NT2/D1 (cell line): Measurements from ENCODE around the gene SLC43A3.
"Not testable (repeated sequence)": the region's sequence is repeated elsewhere in the genome, so short reads cannot be mapped to it uniquely, and the experiment has no call there.

Experiments used
- DNase-seq: peaks from one replicate; pipeline ENCODE4 v3.0.0-alpha.2; 2011; ENCODE audit warnings: low read depth, low spot score
- H3K27me3 ChIP-seq: 2 replicates; pipeline ENCODE4 v1.6.0; 2011; ENCODE audit warnings: mild to moderate bottlenecking; ENCODE audit not compliant: insufficient read length, insufficient read depth
- H3K36me3 ChIP-seq: 2 replicates; pipeline ENCODE4 v1.6.1; 2011; ENCODE audit warnings: mild to moderate bottlenecking, low read length, mixed read lengths; ENCODE audit not compliant: insufficient read depth, insufficient read length
- H3K4me1 ChIP-seq: 2 replicates; pipeline ENCODE4 v1.5.1; 2011; ENCODE audit not compliant: insufficient read depth, insufficient read length
- H3K4me3 ChIP-seq: 2 replicates; pipeline ENCODE4 v1.5.1; 2011; ENCODE audit warnings: low read depth; ENCODE audit not compliant: insufficient read length
- H3K9ac ChIP-seq: 2 replicates; pipeline ENCODE4 v1.6.0; 2011; ENCODE audit warnings: low read depth; ENCODE audit not compliant: insufficient read length
- H3K9me3 ChIP-seq: 2 replicates; pipeline ENCODE4 v1.5.1; 2011; ENCODE audit warnings: mild to moderate bottlenecking, low read length; ENCODE audit not compliant: insufficient read depth
- SUZ12 ChIP-seq: IDR thresholded peaks from 2 replicates; pipeline ENCODE4 v1.6.1; 2011; ENCODE audit not compliant: insufficient read length, insufficient read depth; ENCODE audit errors: extremely low read depth
- YY1 ChIP-seq: IDR thresholded peaks from 2 replicates; pipeline ENCODE4 v1.6.1; 2011; ENCODE audit not compliant: insufficient read length, insufficient read depth
- ZNF274 ChIP-seq: IDR thresholded peaks from 2 replicates; pipeline ENCODE4 v1.6.1; 2011; ENCODE audit warnings: mild to moderate bottlenecking, low read depth, low read length

SLC43A3 gene

GRCh38 chr11:57458410-57459163, 31.7 kb upstream of the SLC43A3 start:
- peaks cover 25% of the 10 kb centered on the region for H3K4me1 ChIP-seq
- no peaks in the 10 kb centered on the region for H3K36me3 ChIP-seq
- H3K9ac ChIP-seq = peak overlapping the region; percentile 61
- no peaks in the 10 kb centered on the region for H3K9me3 ChIP-seq
- peaks cover 56% of the 10 kb centered on the region for H3K27me3 ChIP-seq
- no peak for DNase-seq
- TF ChIP-seq ZNF274 (no peak), YY1 (no peak), SUZ12 (no peak)
- peak overlapping the region; percentile 75 for H3K4me3 ChIP-seq

- Histone ChIP-seq H3K4me3 (peak overlapping the region; percentile 9), H3K4me1 (peaks cover 19% of the 10 kb centered on the region), H3K9ac (no peak overlapping the region), H3K36me3 (no peaks in the 10 kb centered on the region), H3K9me3 (no peaks in the 10 kb centered on the region), H3K27me3 (peaks cover 59% of the 10 kb centered on the region)
- no peak for DNase-seq
- TF ChIP-seq ZNF274 (no peak), YY1 (no peak), SUZ12 (no peak)
Measured at GRCh38 chr11:57458060-57458409, 31.1 kb upstream of the SLC43A3 start.

GRCh38 chr11:57457643-57458023, 30.7 kb upstream of the SLC43A3 start:
- Histone ChIP-seq H3K9me3 (no peaks in the 10 kb centered on the region), H3K9ac (no peak overlapping the region), H3K4me3 (peak overlapping the region; percentile 0), H3K4me1 (peaks cover 15% of the 10 kb centered on the region), H3K36me3 (no peaks in the 10 kb centered on the region), H3K27me3 (peaks cover 58% of the 10 kb centered on the region)
- no peak for DNase-seq
- TF ChIP-seq ZNF274 (no peak), YY1 (no peak), SUZ12 (no peak)

GRCh38 chr11:57456960-57457642, 30.2 kb upstream of the SLC43A3 start:
- peaks cover 12% of the 10 kb centered on the region for H3K4me1 ChIP-seq
- H3K27me3 ChIP-seq = peaks cover 53% of the 10 kb centered on the region

GRCh38 chr11:57453543-57454177, 26.7 kb upstream of the SLC43A3 start:
- Histone ChIP-seq H3K4me3 (no peak overlapping the region), H3K9me3 (no peaks in the 10 kb centered on the region), H3K36me3 (no peaks in the 10 kb centered on the region), H3K27me3 (peaks cover 35% of the 10 kb centered on the region), H3K9ac (no peak overlapping the region), H3K4me1 (peaks cover 7% of the 10 kb centered on the region)
- no peak for TF ChIP-seq ZNF274
- no peak for TF ChIP-seq SUZ12
- no peak for TF ChIP-seq YY1
- no peak for DNase-seq

More at GRCh38 chr11:57456960-57457642, 30.2 kb upstream of the SLC43A3 start:
- TF ChIP-seq YY1 (no peak), SUZ12 (no peak), ZNF274 (no peak)
- peak; percentile 73 for DNase-seq
- no peaks in the 10 kb centered on the region for H3K9me3 ChIP-seq
- no peaks in the 10 kb centered on the region for H3K36me3 ChIP-seq
- peak overlapping the region; percentile 11 for H3K9ac ChIP-seq
- peak overlapping the region; percentile 0 for H3K4me3 ChIP-seq

GRCh38 chr11:57446055-57446454, 19.1 kb upstream of the SLC43A3 start:
- DNase-seq = no peak
- H3K36me3 ChIP-seq = no peaks in the 10 kb centered on the region
- no peaks in the 10 kb centered on the region for H3K4me1 ChIP-seq
- H3K9me3 ChIP-seq = no peaks in the 10 kb centered on the region
- H3K4me3 ChIP-seq = no peak overlapping the region
- no peak overlapping the region for H3K9ac ChIP-seq
- no peaks in the 10 kb centered on the region for H3K27me3 ChIP-seq
- no peak for TF ChIP-seq SUZ12

- not testable (repeated sequence) for H3K9me3 ChIP-seq, H3K27me3 ChIP-seq, H3K9ac ChIP-seq, H3K4me1 ChIP-seq, H3K4me3 ChIP-seq, H3K36me3 ChIP-seq, DNase-seq
Measured at GRCh38 chr11:57445122-57445394, 18.1 kb upstream of the SLC43A3 start.
